Stimulated activated CD4-positive, alpha-beta T cell treated with anti-CD3 and anti-CD28 coated beads, Interleukin-4, amount 100 ng/mL, for 4 hours (primary cell): ENCODE data around the gene CENPM.

Experiments used
- DNase-seq, 2 experiments: peaks; one replicate each; pipeline ENCODE4 v3.0.0-alpha.2; 2020

CENPM gene

GRCh38 chr22:41891407-41891806, 55.5 kb downstream of the CENPM start:
- DNase-seq = no peak
